GM19043 (cell line): ENCODE data around the gene TMEM40.
"Not testable (repeated sequence)": the region's sequence is repeated elsewhere in the genome, so short reads cannot be mapped to it uniquely, and the experiment has no call there.

Experiments
- ATAC-seq: cut with Tn5 transposase; IDR thresholded peaks from one replicate; pipeline ENCODE4 v1.9.1; 2021; ENCODE audit warnings: low read depth; ENCODE audit not compliant: unreplicated experiment

Gene TMEM40

DNA sequence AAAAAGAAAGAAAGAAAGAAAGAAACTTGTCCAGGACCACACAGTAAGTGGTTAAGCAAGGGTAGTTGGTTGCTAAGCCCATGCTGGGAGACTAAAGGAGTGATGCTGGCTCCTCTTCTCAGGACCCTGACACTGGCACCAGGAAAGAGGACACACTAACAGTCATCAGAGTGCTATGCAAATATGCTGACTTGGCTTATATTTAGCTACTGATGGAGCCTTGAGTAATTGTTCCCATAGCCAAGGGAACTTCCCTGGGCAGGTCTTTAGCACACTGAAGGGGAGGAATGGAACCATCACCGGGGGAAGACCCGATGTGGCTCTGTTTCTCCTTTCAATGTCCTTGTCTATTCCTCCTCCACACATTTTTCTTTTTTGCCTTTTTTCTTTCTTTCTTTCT, 6.2 kb downstream of the TMEM40 start:
- no peak for ATAC-seq

DNA sequence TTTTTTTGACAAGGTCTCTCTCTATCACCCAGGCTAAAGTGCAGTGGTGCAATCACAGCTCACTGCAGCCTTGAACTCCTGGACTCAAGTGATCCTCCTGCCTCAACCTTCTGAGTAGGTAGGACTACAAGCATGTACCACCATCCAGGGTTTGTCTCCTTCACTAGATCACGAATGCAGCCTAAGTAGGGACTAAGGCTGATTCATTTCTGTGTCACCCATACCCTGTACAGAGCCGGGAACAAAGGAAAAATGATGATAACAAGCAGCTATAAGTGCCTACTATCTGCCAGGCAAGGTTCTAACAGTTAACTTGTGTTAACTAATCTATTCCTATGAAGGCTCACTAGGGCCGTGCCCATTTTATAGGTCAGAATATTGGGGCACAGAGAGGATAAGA, 7.0 kb downstream of the TMEM40 start:
- no peak for ATAC-seq

DNA sequence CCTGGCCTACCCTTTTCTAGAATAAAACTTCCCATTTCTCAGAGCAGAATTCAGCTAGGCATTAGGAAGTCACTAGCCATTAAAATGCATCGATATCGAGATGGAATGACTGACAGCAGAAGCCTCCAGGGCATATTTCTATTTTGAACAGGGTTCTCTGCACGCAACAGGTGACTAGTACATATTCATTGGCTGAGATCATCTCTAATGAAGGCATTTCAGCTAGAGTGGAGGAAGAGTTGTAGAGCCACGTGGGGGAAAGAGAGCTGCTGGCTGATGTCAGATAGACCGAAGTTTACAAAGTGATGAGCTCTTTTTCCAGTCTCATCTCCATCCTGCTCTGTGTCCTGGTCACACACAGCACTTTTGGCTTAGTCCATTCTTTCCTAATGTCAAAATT, 7.5 kb downstream of the TMEM40 start:
- no peak for ATAC-seq

DNA sequence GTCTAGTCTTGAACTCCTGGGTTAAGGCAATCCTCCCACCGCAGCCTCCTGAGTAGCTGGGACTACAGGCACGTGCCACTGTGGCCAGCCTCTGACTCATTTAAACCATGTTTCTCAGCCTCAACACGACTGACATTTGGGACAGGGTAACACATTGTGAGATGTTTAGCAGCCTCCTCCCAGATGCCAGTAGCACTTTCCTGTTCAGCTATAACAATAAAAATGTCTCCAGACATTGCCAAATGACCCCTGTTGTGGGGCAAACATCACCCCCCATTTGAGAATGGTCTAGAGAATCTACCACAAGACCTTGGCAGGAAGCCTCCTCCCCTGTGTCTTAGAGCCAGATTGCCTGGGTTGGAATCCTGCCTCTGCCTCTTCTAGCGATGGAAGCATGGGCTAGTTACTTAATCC, 8.4 kb downstream of the TMEM40 start:
- ATAC-seq = no peak

DNA sequence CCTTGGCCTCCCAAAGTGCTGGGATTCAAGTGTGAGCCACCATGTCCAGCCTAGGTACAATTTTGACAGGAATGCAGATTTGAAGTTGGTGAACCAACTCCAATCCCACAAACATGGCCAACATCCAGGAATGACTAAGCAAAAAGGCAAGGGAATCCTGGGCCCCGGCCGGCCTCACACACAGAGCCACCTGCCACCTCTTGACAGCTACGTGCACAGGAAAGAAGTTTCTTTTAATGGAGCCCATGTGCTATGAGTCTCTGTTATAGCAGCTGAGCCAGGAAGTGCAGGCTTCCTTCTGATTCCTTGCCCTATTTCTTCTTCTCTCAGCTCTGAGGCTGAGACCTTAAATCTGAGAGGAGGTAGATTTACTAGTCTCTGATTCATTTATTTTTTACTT, 8.8 kb downstream of the TMEM40 start:
- ATAC-seq = no peak

DNA sequence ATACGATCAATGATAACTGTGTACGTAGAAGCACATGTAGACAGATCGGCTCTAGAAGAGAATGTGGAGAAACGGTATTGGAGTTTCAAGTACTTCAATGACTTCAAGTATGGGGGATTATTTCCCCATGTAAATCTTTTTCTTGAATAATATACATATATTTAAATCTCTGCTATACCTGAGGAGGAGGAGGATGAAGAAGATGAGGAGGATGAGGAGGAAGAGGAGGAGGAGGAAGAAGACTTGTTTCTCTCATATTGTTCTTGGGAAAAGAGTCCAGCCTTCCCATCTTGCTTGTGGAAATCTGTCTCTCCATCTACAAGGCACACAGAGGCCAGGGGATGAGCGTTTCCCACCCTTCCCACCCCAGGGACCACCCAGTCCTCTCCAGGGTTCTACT, 10.6 kb downstream of the TMEM40 start:
- no peak for ATAC-seq

DNA sequence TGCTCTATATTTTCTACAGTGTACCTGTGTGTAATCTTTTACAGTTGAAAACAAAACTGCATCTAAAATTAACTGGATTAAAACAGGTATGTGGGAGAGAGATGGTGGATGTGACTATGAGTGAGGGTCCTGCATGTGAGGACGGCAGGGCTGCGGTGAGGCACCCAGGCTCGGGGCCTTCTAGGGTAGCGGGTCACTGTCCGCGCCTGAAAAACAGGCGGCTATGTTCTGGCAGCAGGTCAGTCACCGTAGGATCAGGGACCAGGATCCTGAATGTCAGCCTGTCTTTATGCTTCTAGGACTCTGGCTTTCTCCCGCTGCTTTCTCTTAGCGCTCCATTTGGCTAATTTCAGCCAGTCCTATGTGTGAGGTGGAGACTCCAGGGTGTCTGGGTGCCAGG, 12.6 kb downstream of the TMEM40 start:
- ATAC-seq = no peak

DNA sequence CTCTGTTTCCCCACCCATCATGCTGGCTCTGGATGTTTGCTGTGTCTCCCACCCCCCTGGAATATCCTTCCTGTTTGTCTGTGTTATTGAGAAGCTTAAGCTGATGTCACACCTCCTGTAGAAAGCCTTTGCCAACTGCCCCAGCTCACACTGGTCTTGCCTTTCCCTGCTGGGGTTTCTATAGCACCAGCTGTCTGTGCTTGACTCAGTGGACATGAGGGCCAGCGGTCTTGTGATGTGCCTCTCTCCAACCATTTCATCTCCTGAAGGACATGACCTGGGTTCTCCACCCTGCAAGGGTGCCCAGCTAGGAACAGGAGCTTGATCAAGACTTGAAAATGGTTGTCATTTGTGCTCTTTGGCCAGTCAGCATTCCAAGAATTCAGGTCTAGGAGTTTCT, 14.7 kb downstream of the TMEM40 start:
- no peak for ATAC-seq

DNA sequence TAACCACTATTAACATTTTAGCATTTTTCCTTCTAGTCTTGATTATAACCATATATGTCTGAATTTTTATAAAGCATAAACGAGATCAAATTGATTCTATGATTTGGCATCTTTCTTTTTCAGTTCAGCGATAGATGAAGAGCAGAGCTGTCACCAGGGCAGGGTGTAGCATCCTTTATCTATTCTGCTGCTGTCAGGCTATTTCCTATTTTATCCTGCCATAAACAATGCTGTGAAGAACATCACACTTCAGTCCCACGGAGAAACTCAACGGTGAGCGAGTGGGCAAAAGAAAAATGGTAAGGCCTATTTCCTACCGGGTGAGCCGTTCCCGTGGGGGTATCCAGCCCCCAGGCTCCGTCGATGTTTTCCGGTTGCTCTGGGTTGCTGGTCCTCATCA, 15.5 kb downstream of the TMEM40 start:
- ATAC-seq = no peak

DNA sequence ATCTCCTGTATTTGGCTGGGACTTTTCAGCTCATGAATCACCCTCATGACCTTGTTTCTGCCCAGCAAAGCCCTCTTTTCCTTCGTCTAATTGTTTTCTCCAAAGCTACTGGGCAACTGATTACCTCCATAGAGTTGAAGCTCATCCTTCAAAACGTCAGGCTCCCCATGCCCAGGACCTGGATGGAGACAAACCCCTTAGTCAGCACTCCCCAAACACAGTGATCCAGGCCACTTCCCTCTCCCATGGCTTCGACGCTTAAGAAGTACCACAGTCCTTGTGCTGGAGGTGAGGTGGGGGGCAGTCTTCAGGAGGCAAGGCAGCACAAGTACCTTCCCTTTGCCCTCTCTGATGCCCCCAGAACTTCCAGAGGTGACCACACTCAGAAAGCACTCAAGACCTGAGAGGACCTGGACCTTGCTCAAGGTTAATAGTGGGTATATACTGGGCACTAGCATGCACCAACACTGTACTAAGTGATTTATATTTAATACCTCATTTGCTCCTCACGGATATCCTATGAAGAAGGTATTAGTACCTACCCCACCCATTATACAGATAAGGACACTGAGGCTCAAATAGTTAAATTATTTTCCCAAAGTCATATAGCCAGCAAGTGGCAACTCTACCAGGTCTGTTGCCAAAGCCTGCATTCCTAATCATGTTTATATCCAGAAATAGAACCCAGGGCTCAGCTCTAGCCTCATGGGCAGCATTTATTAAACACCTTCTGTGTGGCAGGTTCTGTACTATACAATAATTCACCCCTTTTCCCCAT, 16.5 kb downstream of the TMEM40 start:
- no peak for ATAC-seq

DNA sequence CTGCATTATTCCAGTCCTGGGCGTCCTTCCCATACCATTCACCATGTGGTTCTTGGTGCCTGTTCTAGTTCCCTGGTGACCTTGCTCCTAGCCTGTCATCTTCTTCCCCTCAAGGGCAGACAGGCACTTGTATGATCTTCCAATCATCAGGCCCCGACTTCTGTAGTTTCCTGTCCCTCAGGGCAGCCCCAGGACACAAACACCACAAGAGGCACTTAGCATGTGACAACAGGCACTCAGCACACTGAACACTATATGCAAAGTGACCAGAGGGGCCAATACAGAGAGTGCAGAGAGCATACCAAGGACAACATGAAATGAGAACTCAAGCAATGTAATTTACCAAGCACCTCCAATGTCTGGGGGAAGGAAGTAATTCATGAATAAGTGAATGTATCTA, 17.9 kb downstream of the TMEM40 start:
- ATAC-seq = no peak

DNA sequence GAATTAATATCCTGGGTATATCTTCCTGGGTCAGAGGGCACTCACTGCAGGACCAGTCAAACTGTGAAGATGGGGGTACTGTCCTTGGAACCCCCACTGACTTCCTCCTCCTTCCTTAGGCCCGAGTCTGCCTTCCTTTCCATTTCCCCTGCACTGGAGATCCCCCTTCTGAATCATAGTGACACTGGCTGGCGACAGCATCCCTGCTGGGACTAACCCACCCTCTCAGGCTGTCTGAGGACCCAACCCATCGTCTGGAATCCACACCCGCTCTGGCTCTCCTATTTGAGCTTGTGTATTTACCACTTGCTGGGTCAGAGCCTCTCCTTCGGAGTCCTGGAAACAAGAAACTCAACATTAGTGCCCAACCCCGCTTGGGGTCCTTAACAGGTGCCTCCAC, 21.2 kb downstream of the TMEM40 start:
- ATAC-seq = no peak

DNA sequence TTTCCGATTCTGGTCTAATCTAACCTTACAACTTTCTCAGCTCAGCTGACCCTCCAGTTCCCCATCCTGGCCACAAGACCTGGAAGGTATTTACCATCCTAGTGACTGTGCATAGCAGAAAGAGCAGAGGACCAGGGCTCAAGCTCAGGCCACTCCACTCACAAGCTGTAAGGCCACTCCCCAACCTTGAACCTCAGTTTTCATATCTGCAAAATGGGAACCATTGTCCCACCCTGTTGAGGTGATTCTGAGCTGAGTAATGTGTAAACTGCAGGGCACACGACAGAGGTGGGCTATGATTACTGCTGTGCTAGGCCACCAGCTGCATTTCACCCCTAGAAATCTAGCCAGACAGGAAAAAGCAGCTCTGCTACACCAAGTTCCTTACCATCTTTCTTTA, 21.7 kb downstream of the TMEM40 start:
- ATAC-seq = no peak

DNA sequence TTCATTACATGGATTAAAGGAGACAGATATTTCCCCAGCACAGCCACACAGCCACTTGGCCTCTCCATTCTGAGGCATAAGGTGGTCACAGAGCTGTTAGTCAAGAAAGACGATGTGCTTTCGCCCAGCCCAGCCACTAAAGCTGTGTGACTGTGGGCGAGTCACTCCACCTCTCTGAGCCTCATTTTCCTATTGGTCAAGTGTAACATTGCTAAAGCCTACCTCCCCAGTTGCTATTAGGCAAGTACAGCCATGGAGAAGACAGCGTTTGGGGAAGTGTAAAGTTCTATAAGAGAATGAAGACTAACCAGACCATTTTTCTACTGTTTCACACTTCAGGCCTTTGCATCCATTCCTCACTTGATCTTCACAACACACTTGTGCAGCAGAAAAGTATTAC, 24.1 kb downstream of the TMEM40 start:
- no peak for ATAC-seq

DNA sequence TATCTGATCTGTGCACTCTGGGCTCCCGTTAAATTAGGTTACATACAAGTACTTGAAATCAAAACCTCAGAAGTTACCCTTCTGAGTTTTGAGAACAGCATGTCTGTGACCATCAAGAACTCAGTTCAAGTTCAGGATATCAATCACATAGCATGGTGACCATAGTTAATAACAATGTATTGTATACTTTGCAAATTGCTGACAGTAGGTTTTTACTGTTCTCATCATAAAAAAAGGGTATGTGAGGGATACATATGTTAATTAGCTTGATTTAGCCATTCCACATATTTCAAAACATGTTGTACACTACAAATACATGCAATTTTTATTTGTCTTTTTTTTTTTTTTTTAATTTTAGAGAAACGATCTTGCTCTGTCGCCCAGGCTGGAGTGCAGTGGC, 25.5 kb downstream of the TMEM40 start:
- ATAC-seq = no peak

DNA sequence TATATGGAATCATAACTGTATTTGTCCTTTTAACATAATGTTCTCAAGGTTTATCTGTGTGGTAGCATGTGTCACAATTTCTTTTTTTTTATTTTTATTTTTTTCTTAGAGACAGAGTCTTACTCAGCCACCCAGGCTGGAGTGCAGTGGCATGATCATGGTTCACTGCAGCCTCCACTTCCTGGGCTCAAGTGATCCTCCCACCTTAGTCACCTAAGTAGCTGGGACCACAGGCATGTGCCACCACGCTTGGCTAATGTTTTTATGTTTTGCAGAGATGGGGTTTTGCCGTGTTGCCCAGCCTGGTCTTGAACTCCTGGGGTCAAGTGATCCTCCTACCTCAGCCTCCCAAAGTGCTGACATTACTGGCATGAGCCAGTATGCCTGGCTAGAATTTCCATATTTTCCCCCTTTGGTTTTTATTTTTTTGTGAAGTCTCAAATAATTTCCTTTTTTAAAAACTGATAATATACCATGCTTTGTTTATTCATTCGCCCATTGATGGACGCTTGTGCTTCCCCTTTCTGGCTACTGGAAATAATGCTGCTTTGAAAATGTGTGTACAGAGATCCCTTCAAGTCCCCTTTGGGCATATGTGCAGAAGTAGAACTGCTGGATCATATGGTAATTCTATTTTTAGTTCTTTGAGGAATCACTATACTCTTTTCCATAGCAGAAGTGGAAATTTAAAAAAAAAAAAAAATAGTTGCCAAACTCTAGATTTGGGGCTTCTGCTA, 28.4 kb downstream of the TMEM40 start:
- ATAC-seq = no peak

DNA sequence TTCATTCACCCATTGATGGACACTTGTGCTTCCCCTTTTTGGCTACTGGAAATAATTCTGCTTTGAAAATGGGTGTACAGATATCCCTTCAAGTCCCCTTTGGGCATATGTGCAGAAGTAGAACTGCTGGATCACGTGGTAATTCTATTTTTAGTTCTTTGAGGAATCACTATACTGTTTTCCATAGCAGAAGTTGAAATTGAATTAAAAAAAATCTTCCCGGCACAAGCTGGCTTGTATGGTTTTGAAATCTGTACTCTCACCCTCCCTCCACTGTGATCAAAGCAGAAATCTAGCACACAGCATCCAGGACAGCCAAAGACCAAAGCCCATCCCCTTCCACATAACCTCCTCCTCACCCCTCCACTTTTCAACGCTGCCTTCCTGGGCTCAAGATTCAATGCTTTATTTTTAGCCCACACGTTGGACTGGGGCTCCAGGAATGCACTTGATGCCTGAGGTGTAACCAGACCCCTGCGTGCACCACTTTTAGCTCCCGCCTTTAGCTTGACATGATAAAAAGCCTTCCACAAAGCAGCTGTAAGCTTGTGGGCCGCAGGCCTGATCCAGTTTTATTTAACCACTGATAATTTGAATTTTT, 29.9 kb downstream of the TMEM40 start:
- ATAC-seq = no peak

DNA sequence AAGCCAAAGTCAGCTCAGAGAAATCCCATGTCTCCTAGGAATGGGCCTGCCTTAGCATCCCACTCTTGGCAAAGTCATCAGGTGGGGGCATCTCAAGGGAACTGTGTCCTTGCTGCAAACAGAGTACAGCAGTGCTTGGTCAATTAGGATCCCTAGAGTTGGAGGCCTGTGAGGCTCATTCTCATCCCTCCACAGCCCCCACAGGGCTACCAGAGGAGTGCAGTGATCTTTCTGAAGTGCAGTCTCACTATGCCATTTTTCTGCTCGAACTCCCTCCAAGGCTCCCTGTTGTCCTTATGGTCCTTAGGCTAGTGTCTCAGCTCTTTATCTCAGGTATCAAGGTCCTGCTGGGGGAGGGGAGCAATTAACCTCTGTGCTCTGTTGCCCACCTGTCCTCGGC, 31.1 kb downstream of the TMEM40 start:
- no peak for ATAC-seq

DNA sequence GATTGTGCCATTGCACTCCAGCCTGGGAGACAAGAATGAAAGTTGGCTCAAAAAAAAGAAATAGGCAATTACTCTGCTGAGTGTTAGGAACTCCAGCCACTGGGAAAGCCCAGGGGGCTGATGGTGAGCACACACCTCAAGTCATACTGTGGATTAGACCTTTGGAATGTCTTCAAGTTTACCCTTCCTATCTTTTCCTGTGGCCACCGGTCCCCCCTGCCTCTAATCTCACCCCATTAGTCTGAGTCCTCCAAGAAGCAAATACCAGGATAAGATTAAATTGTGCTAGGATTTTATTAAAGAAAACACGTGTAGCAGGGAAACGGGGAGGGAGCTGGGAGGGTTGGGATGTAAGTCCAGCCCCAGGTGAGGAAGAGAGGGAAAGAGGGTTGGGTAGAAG, 31.6 kb downstream of the TMEM40 start:
- ATAC-seq = no peak

DNA sequence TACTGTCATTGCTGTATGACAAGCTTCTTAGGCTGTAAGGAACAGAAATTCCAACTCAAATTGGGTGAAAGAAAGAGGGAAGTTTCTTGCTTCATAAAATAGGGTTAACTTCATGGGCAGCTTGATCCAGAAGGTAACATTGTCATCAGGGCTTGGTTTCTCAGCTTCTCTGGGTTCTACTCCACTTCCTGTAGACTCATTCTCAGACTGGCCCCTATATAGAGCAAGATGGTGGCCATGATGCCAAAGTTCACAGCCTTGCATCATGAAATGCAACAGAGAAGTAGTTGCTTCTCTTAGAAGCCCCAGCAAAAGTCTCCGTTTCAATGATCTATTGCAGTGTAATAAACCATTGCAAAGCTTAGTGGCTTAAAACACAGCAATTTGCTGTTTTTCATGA, 33.6 kb downstream of the TMEM40 start:
- no peak for ATAC-seq

DNA sequence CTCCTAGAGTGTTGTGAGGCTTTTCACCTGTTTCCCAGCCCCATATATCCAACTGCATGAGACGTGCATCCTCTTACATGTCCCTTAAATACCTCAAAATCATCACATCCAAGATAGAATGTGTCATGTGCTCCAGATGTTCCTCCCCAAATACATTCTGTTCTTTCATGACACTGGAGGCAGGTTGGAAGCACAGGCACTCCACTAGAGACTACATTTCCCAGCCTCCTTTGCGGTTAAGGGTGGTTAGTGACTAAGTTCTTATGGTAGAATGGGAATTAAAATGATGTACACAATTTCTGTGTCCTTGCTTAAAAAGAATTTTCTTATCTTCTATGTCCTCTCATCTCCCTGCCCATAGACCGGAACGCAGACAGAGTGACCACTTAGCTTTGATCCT, 34.3 kb downstream of the TMEM40 start:
- no peak for ATAC-seq

DNA sequence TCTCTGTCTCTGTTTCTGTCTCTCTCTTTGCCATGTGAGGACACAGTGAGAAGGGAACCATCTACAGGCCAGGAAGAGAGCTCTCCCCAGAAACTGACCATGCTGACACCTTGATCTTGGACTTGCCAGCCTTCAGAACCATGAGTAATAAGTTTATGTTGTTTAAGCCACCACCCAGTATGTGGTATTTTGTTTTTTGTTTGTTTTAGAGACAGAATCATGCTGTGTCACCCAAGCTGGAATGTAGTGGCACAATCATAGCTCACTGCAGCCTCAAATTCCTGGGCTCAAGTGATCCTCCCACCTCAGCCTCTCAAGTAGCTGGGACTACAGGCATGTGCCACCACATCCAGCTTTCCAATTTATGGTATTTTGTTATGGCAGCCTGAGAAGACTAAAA, 35.7 kb downstream of the TMEM40 start:
- ATAC-seq = not testable (repeated sequence)
